ENCODE results near the gene TPRX2.
A peak's percentile ranks its signal among the peaks of the same experiment; 100 is the strongest.
"Not testable (repeated sequence)": the region's sequence is repeated elsewhere in the genome, so short reads cannot be mapped to it uniquely, and the experiment has no call there.

The TPRX2 gene

DNA sequence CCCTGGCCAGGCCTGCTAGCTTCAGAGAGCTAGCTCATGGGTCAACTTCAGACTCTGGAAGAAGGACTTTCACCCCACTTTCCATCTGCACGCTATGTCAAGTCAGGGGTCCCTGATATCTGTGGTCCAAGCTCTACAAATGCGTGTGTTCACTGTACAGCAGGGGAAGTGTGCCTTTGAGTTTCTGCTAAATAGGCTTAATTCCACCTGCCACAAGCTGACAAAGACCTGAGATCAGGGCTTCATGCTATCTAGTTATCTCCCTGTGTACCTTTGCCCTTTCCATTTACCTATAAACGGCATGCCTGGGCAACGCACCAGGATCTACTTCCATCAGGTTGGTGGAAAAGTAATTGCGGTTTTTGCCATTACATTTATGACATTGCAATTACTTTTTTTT lies 37.7 kb downstream of the TPRX2 start:
- H3K4me3 Mint-ChIP-seq = no peak overlapping the region
- peaks cover 8% of the 10 kb centered on the region for H3K9me3 Mint-ChIP-seq
- peaks cover 7% of the 10 kb centered on the region for H3K27me3 Mint-ChIP-seq (ENCODE audit: low read depth)
- H3K36me3 Mint-ChIP-seq (ENCODE audit: low read depth) = no peaks in the 10 kb centered on the region
- H3K4me1 Mint-ChIP-seq = peaks cover 6% of the 10 kb centered on the region
- no peak overlapping the region for H3K27ac Mint-ChIP-seq
- TF ChIP-seq, protein P1, sequence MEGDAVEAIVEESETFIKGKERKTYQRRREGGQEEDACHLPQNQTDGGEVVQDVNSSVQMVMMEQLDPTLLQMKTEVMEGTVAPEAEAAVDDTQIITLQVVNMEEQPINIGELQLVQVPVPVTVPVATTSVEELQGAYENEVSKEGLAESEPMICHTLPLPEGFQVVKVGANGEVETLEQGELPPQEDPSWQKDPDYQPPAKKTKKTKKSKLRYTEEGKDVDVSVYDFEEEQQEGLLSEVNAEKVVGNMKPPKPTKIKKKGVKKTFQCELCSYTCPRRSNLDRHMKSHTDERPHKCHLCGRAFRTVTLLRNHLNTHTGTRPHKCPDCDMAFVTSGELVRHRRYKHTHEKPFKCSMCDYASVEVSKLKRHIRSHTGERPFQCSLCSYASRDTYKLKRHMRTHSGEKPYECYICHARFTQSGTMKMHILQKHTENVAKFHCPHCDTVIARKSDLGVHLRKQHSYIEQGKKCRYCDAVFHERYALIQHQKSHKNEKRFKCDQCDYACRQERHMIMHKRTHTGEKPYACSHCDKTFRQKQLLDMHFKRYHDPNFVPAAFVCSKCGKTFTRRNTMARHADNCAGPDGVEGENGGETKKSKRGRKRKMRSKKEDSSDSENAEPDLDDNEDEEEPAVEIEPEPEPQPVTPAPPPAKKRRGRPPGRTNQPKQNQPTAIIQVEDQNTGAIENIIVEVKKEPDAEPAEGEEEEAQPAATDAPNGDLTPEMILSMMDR (IDR thresholded peaks at IDR 0.05; ENCODE audit: unreplicated experiment in 3 of 3) = no peak

DNA sequence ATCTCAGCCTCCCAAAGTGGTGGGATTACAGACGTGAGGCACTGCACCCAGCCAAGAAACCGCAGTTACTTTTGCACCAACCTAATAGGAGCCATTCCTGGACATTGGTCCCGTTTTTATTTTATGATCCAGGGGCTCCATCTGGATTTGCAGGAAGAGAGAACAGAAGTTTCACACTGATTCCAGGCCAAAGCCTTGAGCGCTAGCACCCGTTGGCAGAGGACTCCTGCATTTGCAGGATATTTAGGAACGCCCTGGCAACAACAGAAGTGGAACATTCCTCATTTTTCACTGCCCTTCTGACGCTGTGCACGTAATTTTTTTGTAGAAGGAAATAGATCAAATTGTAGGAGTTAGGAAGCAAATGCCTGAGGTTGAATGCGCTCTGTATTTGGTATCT lies 38.8 kb downstream of the TPRX2 start:
- TF ChIP-seq, protein P1 (IDR thresholded peaks at IDR 0.05; ENCODE audit: unreplicated experiment in 3 of 3) = no peak
- Mint-ChIP-seq H3K27ac (no peak overlapping the region), H3K4me1 (no peaks in the 10 kb centered on the region), H3K9me3 (peaks cover 8% of the 10 kb centered on the region), H3K36me3 (ENCODE audit: low read depth) (no peaks in the 10 kb centered on the region), H3K27me3 (ENCODE audit: low read depth) (peaks cover 7% of the 10 kb centered on the region), H3K4me3 (no peak overlapping the region)

DNA sequence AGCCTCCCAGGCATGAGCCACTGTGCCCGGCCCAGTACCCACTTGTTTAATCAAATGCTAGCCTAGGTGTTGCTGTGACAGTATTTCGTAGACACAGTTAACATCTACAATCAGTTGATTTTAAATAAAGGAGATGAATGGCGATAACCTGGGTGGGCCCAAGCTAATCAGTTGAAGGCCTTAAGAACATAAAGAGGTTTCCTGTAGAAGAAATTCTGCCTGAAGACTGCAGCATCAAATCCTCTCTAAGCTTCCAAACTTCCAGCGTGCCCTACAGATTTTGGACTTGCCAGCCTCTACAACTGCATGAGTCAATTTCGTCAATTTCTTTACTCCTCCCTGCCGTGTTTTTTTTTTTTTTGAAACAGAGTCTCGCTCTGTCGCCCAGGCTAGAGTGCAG lies 40.3 kb downstream of the TPRX2 start:
- H3K9me3 Mint-ChIP-seq = peaks cover 8% of the 10 kb centered on the region
- TF ChIP-seq, protein P1 (IDR thresholded peaks at IDR 0.05; ENCODE audit: unreplicated experiment in 3 of 3) = no peak
- H3K4me3 Mint-ChIP-seq = no peak overlapping the region
- no peaks in the 10 kb centered on the region for H3K4me1 Mint-ChIP-seq
- no peak overlapping the region for H3K27ac Mint-ChIP-seq
- H3K36me3 Mint-ChIP-seq (ENCODE audit: low read depth) = no peaks in the 10 kb centered on the region
- H3K27me3 Mint-ChIP-seq (ENCODE audit: low read depth) = peaks cover 7% of the 10 kb centered on the region

DNA sequence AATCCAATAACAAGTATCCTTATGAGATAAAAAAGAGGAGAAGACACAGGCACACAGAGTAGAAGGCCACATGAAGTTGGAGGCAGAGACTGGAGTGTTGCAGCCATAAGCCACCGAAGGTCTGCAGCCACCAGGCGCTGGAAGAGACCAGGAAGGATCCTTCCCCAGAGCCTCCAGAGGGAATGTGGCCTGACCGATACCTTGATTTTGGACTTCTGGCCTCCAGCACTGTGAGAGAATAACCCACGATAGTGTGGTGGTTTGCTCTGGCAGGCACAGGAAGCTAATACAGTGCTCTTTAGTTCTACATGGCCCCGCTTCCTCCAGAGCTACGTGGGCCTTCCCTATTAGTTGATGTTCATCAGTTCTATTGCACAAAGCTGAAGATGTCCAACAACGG lies 42.3 kb downstream of the TPRX2 start:
- H3K4me1 Mint-ChIP-seq = no peaks in the 10 kb centered on the region
- H3K4me3 Mint-ChIP-seq = no peak overlapping the region
- peaks cover under 1% of the 10 kb centered on the region for H3K9me3 Mint-ChIP-seq
- H3K27me3 Mint-ChIP-seq (ENCODE audit: low read depth) = peaks cover 7% of the 10 kb centered on the region
- H3K36me3 Mint-ChIP-seq (ENCODE audit: low read depth) = no peaks in the 10 kb centered on the region
- no peak overlapping the region for H3K27ac Mint-ChIP-seq
- TF ChIP-seq, protein P1 (IDR thresholded peaks at IDR 0.05; ENCODE audit: unreplicated experiment in 3 of 3) = no peak

DNA sequence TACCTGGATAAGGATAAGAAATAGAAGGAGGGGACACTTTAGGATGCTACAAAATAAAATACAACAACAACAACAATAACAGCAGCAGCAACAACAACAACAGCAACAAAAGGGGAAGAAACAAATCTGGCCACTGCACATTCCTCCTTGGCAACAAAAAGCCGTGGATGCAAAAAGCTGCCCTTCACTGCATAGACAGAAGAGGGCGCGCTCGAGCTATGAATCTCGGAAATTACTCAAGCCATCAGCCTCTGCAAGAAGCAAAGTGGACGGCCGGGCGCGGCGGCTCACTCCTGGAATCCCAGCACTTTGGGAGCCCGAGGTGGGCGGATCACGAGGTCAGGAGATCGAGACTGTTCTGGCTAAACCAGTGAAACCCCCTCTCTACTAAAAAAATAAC lies 50.3 kb downstream of the TPRX2 start:
- H3K4me3 Mint-ChIP-seq; H3K27ac Mint-ChIP-seq; H3K36me3 Mint-ChIP-seq (ENCODE audit: low read depth); H3K9me3 Mint-ChIP-seq; H3K4me1 Mint-ChIP-seq; H3K27me3 Mint-ChIP-seq (ENCODE audit: low read depth): not testable (repeated sequence)
- TF ChIP-seq, protein P1 (IDR thresholded peaks at IDR 0.05; ENCODE audit: unreplicated experiment in 3 of 3) = peak; percentile 47 to 55 (median 54)

DNA sequence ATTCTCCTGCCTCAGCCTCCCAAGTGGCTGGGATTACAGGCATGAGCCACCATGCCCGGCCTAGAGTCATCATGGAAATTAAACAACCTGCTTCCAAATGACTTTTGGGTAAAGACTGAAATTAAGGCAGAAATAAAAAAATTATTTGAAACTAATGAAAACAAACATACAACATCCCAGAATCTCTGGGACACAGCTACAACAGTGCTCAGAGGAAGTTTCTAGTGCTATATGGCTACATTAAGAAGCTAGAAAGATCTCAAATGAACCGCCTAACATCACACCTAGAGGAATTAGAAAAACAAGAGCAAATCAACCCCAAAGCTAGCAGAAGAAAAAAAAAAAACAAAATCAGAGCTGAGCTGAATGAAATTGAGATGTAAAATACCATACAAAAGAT lies 51.2 kb downstream of the TPRX2 start:
- H3K4me3 Mint-ChIP-seq; H3K4me1 Mint-ChIP-seq; H3K27ac Mint-ChIP-seq; H3K9me3 Mint-ChIP-seq; H3K27me3 Mint-ChIP-seq (ENCODE audit: low read depth); H3K36me3 Mint-ChIP-seq (ENCODE audit: low read depth): not testable (repeated sequence)

All from nephron (organoid).